Inflammatory macrophage treated with lipopolysaccharide for 1 hour (primary cell): ENCODE measurements around the gene ANO2.
A peak's percentile ranks its signal among the peaks of the same experiment; 100 is the strongest.

Experiments
- DNase-seq, 2 donors: peaks; one replicate each; pipeline ENCODE4 v3.0.0-alpha.2; 2020 to 2022

ANO2 gene

DNA sequence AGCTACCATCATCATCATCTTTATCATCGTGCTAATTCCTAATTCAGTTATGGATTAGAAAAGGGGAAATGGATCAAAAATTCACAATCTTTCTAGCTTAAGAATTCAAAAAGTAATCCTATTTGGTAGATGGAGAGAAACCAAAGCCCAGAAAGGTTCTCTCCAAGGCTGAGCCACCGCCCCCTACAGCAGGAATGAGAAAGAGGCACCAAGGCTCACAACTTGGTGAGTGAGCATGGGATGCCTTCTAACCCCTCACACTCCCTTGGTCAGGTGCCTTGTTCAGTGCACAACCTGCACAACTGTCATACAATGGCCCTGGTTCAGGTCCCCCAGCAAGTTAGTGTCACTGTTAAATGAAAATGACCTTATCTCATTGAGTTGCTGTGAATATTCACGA, 171.5 kb downstream of the ANO2 start:
- DNase-seq = no peak

DNA sequence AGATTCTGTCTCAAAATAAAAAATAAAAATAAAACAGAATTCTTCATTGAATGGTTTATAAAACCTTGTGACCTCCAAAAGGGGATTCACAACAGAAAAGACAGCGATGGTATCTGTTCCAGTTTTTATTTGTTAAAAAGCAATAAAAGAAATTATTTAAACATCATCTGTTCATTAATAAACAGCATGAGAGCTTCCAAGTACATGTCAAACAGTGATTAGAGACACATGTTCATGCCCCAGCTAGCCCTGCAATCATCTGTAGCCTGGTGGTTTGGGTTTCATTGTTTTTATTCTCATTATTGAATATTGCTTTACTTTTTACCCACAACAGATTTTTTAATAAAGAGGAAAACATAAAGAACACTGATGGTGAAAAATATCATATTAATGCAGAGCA, 173.3 kb downstream of the ANO2 start:
- DNase-seq = no peak

- DNase-seq = no peak
These were observed 174.3 kb downstream of the ANO2 start for GRCh38 chr12:5770727-5771126.

DNA sequence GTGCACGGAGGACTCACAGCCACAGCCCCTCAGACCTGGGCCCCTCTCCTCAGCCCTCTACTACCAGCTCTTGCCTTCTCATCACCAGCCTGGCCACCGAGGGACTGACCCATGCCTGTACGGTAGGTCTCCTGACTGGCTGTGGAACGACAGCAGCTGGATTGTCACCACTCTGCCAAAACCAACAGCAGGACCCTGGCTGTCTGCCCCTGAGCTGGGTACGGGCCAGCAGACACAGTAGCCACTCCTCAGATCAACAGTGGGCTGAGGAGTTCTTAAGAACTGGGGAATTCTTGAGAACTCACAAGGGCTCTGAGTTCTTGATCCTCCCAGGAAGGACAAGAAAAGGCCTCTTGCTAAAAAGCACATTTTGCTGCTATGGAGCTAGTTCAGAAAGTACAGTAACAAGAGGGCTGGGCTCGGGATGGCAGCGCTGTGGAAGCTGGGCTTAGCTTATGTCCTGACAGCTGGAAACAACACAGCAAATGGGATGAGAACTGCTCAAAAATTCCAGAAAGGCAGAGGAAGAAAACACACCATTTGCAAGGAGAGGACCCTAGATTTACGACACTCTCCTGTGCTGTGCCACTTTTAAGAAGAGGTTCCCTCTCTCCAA, 176.4 kb downstream of the ANO2 start:
- DNase-seq = no peak

- no peak for DNase-seq
These were observed 176.9 kb downstream of the ANO2 start for GRCh38 chr12:5768171-5768570.

GRCh38 chr12:5758347-5758746, 186.7 kb downstream of the ANO2 start:
- no peak for DNase-seq

DNA sequence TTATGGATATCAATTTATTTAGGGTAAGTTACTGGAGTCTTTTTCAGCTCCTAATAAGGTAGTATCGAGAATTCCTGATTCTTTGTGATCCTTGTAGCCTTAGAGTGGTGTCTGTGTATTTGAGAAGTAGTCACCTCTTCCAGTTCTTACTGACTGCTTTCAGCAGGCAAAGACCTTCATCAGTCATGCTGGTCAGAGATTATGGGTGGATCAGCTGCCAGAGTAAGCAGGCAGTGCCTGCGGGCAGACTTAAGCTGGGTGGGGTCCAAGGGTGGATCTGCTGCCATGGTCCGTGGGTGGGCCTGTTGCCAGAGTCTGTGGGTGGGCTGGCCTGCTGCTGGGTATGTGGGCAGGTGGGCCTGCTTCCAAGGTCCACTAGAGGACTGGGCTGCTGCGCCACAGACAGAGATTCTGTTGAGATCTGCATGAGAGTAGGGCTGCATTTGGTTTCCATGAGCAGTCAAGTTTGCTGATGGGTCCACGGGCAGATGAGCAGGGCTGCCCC, 188.7 kb downstream of the ANO2 start:
- DNase-seq = no peak

- no peak for DNase-seq
These were observed 197.0 kb downstream of the ANO2 start for GRCh38 chr12:5748027-5748426.

- DNase-seq = no peak
These were observed 198.1 kb downstream of the ANO2 start for GRCh38 chr12:5746917-5747316.

- DNase-seq = no peak
These were observed 198.8 kb downstream of the ANO2 start for GRCh38 chr12:5746036-5746908.

DNA sequence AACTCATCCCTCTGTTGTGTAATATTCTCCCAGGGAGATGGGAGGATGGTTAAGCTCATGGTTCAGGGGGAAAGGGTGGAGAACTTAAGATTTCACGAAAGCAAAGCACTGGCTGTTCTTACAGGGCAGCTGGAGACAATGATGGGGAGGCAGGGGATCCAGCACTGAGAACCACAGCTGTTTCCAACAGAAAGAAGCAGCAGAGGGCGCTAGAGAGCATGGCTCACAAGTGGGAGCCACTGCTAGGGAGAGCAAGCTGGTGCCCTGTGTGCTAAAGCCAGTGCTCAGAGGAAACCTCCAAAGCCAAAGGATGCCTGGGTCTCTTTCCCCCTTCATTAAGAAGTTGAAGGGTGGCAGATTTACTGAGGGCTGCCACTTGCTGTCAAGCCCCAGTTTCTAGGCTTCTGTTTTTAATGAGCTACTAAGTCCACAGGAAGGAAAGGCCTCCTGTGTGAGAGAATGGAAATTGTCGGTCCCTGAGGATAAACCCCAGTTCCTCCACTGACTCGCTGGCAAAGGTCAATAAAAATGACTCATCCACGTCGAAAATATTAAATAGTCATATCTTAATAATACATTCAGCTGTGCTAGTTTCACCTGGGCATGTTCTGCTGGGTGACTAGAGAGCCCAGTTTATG, 199.7 kb downstream of the ANO2 start:
- DNase-seq = peak; percentile 31 to 75

DNA sequence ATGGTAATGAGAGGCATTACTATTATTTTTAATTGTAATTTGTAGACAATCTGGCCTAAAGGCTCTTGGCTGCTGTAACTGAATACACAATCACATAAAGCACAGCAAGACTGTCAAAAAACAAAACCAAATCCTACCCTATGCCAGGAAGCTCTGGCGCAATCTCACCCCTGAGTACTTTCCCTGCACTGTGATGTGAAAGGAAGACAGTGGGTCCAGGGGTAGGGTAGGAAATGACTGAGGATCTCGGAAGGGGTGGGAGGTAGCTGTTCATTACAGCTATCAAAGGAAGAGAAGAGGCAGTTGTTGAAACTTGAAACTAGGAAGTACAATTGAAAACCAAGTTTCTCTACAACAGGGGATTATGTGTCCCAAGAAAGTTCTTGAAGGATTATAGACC, 202.8 kb downstream of the ANO2 start:
- DNase-seq = peak in 1 of 2 donors; percentile 10

DNA sequence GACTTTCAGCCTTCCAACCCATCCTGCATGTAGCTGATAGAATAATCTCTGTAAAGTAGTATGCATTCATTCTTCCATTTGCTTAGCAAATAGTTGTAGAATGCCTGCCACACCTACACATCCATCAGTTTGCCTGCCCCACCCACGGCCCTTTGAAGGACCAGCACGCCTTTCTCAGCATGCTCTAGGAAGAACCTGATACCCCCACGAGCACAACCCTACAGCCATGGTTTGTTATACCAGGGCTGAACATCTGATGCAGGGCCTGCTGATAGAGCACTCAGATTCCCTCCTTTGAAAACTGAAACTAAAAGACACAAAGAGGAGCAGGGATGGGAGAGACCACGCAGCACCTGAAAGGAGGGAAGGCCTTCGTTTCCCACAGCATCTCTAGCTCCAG, 205.1 kb downstream of the ANO2 start:
- no peak for DNase-seq

- no peak for DNase-seq
These were observed 207.3 kb downstream of the ANO2 start for GRCh38 chr12:5737778-5738177.

GRCh38 chr12:5736527-5736926, 208.5 kb downstream of the ANO2 start:
- DNase-seq = no peak

DNA sequence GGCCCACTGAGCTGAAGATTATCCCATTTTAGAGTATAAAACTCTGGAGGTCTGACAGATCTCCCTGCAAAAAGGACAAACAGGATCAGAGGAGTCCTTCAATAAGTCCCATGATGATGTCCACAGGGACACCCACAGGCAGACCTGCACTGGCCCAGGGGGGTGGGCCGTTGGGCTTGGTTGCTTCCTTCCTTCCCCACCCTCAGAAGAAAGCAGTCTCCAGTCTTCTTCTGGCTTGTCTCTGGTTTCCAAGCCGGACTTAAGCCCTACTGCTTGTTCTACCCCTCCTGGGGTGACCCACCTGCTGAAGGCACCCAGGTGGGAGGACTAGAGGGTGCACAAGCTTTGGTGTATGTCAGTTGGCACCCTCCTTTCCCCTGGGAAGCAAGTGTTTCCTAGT, 209.0 kb downstream of the ANO2 start:
- no peak for DNase-seq

DNA sequence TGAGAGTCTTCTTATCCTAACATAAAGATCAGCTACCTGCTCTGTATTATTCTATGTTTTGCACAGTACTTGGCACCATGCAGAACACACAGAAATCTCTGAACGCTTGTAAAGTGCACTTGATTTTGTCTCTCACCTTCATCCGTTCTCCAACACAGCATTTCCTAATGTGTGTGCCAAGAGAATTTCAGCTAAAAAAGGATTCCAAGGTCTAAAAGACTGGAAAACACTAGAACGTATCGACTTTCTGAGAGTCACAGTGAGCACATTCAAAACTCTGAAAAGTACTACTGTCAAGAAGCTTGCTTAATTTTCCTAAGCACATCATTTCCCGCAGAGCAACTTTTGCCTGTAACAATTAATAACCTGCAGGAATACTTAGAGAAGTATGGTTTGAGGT, 211.1 kb downstream of the ANO2 start:
- DNase-seq = no peak

GRCh38 chr12:5733136-5733755, 211.8 kb downstream of the ANO2 start:
- DNase-seq = no peak

GRCh38 chr12:5730962-5731361, 214.1 kb downstream of the ANO2 start:
- DNase-seq = no peak

- no peak for DNase-seq
These were observed 221.3 kb downstream of the ANO2 start for GRCh38 chr12:5723711-5724252.

GRCh38 chr12:5723071-5723470, 222.0 kb downstream of the ANO2 start:
- no peak for DNase-seq

GRCh38 chr12:5720381-5721005, 224.6 kb downstream of the ANO2 start:
- DNase-seq = no peak

- DNase-seq = no peak
These were observed 226.4 kb downstream of the ANO2 start for GRCh38 chr12:5718680-5719079.
